B cell (primary cell): ENCODE measurements around the gene NLRC5. TPM values are rescaled to one million over a fixed set of nuclear protein-coding genes. Genes with fewer than 3 reads are reported as not detected.

Experiments
- ATAC-seq: fragments of 200-7000 bp; cut with Tn5 transposase; one replicate; pipeline ENCODE4 v1.10.0; 2021; ENCODE audit warnings: low read depth, mild to moderate bottlenecking, moderate number of reproducible peaks, moderate library complexity
- CTCF ChIA-PET: fragments of 350-600 bp; sonication (Branson Sonifier 250); formaldehyde crosslinking; loops from one replicate; lab custom pipeline; 2021; ENCODE audit warnings: antibody characterized with exemption, inconsistent platforms; lab: Charles Lee
- POLR2A ChIA-PET: fragments of 350-600 bp; sonication (Branson Sonifier 250); formaldehyde crosslinking; loops from one replicate; lab custom pipeline; 2021; ENCODE audit warnings: antibody characterized with exemption; lab: Charles Lee
- DNase-seq: peaks from one replicate; pipeline ENCODE4 v3.0.0; 2013
- H2AFZ ChIP-seq: 2 replicates; pipeline ENCODE4 v1.6.1; 2012; ENCODE audit warnings: mild to moderate bottlenecking, low read depth, low read length; ENCODE audit not compliant: insufficient read depth, poor library complexity, severe bottlenecking
- H3K27ac ChIP-seq, 2 donors: 1 replicate in 1 of 2; 2 replicates in 1 of 2; pipeline ENCODE4 v1.5.1; 2012 to 2013; ENCODE audit warnings: low read length in 2 of 2, mild to moderate bottlenecking in 2 of 2, moderate library complexity in 1 of 2
- H3K27me3 ChIP-seq, 4 experiments: fragments of 200-600 bp in 1 of 4; sonication (generic) in 1 of 4; replicated peaks in 1 of 4; 1 replicate in 2 of 4; 2 replicates in 2 of 4; pipeline versions ENCODE4 v1.6.1 to v1.7.0; 2013 to 2016; ENCODE audit warnings: low read length in 3 of 4, mild to moderate bottlenecking in 2 of 4, mixed read lengths in 1 of 4, moderate library complexity in 1 of 4; ENCODE audit not compliant: insufficient read depth in 4 of 4, control insufficient read depth in 3 of 4; ENCODE audit errors: control extremely low read depth in 1 of 4
- H3K36me3 ChIP-seq, 2 experiments: replicated peaks in 1 of 2; 1 replicate in 1 of 2; 2 replicates in 1 of 2; pipeline versions ENCODE4 v1.6.1 to v1.7.1; 2013; ENCODE audit warnings: low read length in 1 of 2; ENCODE audit not compliant: insufficient read depth in 2 of 2, control insufficient read depth in 1 of 2; ENCODE audit errors: control extremely low read depth in 1 of 2, extremely low read depth in 1 of 2
- H3K4me1 ChIP-seq, 2 donors: fragments of 200-600 bp in 1 of 2; sonication (generic) in 1 of 2; 1 replicate in 1 of 2; 2 replicates in 1 of 2; pipeline versions ENCODE4 v1.5.1 to v1.6.1; 2013 to 2017; ENCODE audit warnings: low read length in 2 of 2; ENCODE audit not compliant: control insufficient read depth in 2 of 2, insufficient read depth in 2 of 2
- H3K4me2 ChIP-seq: replicated peaks from 2 replicates; pipeline ENCODE3; 2012; ENCODE audit warnings: mild to moderate bottlenecking, low read depth, low read length; ENCODE audit not compliant: poor library complexity, severe bottlenecking
- H3K4me3 ChIP-seq, 5 experiments: fragments of 200-600 bp in 1 of 5; sonication (generic) in 1 of 5; 1 replicate in 3 of 5; 2 replicates in 2 of 5; pipeline versions ENCODE4 v1.5.1 to v1.7.0; 2011 to 2016; ENCODE audit warnings: low read length in 4 of 5, mild to moderate bottlenecking in 4 of 5, low read depth in 2 of 5, control low read depth in 1 of 5, moderate library complexity in 1 of 5; ENCODE audit not compliant: insufficient read depth in 1 of 5; ENCODE audit errors: control extremely low read depth in 1 of 5, extremely low read depth in 1 of 5
- H3K79me2 ChIP-seq: fragments of 200-600 bp; sonication (generic); one replicate; pipeline ENCODE4 v1.6.0; 2016; ENCODE audit warnings: low read length; ENCODE audit not compliant: control insufficient read depth, insufficient read depth
- H3K9ac ChIP-seq: fragments of 200-600 bp; sonication (generic); 2 replicates; pipeline ENCODE4 v1.6.1; 2017; ENCODE audit warnings: mild to moderate bottlenecking, low read length, moderate library complexity
- H3K9me3 ChIP-seq, 3 donors: one replicate each; pipeline versions ENCODE4 v1.6.1 to v1.7.1; 2013; ENCODE audit warnings: low read length in 2 of 3; ENCODE audit not compliant: control insufficient read depth in 2 of 3, insufficient read depth in 1 of 3; ENCODE audit errors: control extremely low read depth in 1 of 3
- H4K20me1 ChIP-seq: 2 replicates; pipeline ENCODE4 v1.6.0; 2012; ENCODE audit warnings: mild to moderate bottlenecking, low read length; ENCODE audit not compliant: insufficient read depth, control insufficient read depth, poor library complexity, severe bottlenecking
- H3K27ac Mint-ChIP-seq: one replicate; pipeline ENCODE4 v1.8.0; 2021; ENCODE audit warnings: mixed read lengths
- H3K27me3 Mint-ChIP-seq: one replicate; pipeline ENCODE4 v1.8.0; 2021; ENCODE audit warnings: mixed read lengths
- H3K4me1 Mint-ChIP-seq: one replicate; pipeline ENCODE4 v1.8.0; 2021; ENCODE audit warnings: mixed read lengths
- H3K4me3 Mint-ChIP-seq: one replicate; pipeline ENCODE4 v1.8.0; 2021; ENCODE audit warnings: mixed read lengths
- H3K9me3 Mint-ChIP-seq: one replicate; pipeline ENCODE4 v1.8.0; 2022; ENCODE audit warnings: mixed read lengths; ENCODE audit not compliant: insufficient read depth
- CTCF ChIP-seq: fragments of 200-600 bp; IDR thresholded peaks from one replicate; pipeline ENCODE4 v1.8.0; 2022; ENCODE audit warnings: antibody characterized with exemption, mild to moderate bottlenecking
- EZH2 ChIP-seq: IDR thresholded peaks from 2 replicates; pipeline ENCODE4 v1.6.1; 2012; ENCODE audit warnings: borderline replicate concordance, low read depth, mild to moderate bottlenecking, moderate library complexity, low read length; ENCODE audit not compliant: insufficient read depth, poor library complexity, severe bottlenecking
- WGBS: methylation state at CpG from one replicate; pipeline ENCODE4 v1.1.5; 2013; ENCODE audit warnings: missing lambda C conversion rate; ENCODE audit not compliant: insufficient coverage; 5-methylcytosine and 5-hydroxymethylcytosine counted together
- intact Hi-C: fragments of 100-400 bp; cut with micrococcal nuclease; formaldehyde crosslinking; loops from one replicate; pipeline ENCODE4 v1.10.0; 2022
- polyA plus RNA-seq: library from polyadenylated mRNA; depleted of rRNA; stranded (reverse); fragments of >200 nt; gene quantifications from 2 replicates; pipeline ENCODE4 v1.2.3, GENCODE V29; 2012
- total RNA-seq, 2 donors: library from RNA; stranded (reverse); fragments of 120-200 nt in 1 of 2; gene quantifications; 1 replicate in 1 of 2; 2 replicates in 1 of 2; pipeline versions ENCODE4 v1.2.3 to v1.2.4, GENCODE V29; 2013 to 2022

Gene NLRC5
- total and polyA plus RNA-seq, 2 donors (not counting 1 experiment from before 2014, with no cell fraction given), result 349 to 510 TPM

- ATAC-seq, result no peak
- peaks cover 15 to 31% of the 10 kb centered on the region in 2 donors for H3K4me1 ChIP-seq
- no peak overlapping the region for H3K4me3 ChIP-seq
- intact Hi-C loops, result no loop called here
- no peaks in the 10 kb centered on the region for H3K79me2 ChIP-seq
- H3K4me1 Mint-ChIP-seq, result peaks cover 34% of the 10 kb centered on the region
- H3K9me3 ChIP-seq, result no peaks in the 10 kb centered on the region
- ChIA-PET POLR2A (interaction anchor here (1.0 kb wide), 1 partner anchor 20 kb away, joined by 3 read pairs; no protein-coding TSS in a partner anchor), CTCF (interaction anchor here (1.2 to 5.9 kb wide), 3 partner anchors 12 to 86 kb away, joined by 4 to 213 read pairs (median 21); partner anchors contain the start of gene CETP)
- no peak for DNase-seq
- no peak overlapping the region for H3K4me3 Mint-ChIP-seq
- H3K9ac ChIP-seq, result no peak overlapping the region
- H3K27me3 ChIP-seq, result no peaks in the 10 kb centered on the region
- TF ChIP-seq CTCF, result no peak
- no peak for TF ChIP-seq EZH2
- H4K20me1 ChIP-seq, result no peaks in the 10 kb centered on the region
- no peaks in the 10 kb centered on the region for H3K9me3 Mint-ChIP-seq
- peaks cover 3 to 72% of the 10 kb centered on the region in 2 experiments for H3K36me3 ChIP-seq
- H3K27ac ChIP-seq, result no peak overlapping the region
- H2AFZ ChIP-seq, result no peak overlapping the region
- no peak overlapping the region for H3K4me2 ChIP-seq
- 63% methylated on average over 2 of the region's 4 CpGs for WGBS
- peak overlapping the region; percentile 74 for H3K27ac Mint-ChIP-seq
- no peaks in the 10 kb centered on the region for H3K27me3 Mint-ChIP-seq
Measured at GRCh38 chr16:57049678-57050077, 60.3 kb downstream of the NLRC5 start.

DNA sequence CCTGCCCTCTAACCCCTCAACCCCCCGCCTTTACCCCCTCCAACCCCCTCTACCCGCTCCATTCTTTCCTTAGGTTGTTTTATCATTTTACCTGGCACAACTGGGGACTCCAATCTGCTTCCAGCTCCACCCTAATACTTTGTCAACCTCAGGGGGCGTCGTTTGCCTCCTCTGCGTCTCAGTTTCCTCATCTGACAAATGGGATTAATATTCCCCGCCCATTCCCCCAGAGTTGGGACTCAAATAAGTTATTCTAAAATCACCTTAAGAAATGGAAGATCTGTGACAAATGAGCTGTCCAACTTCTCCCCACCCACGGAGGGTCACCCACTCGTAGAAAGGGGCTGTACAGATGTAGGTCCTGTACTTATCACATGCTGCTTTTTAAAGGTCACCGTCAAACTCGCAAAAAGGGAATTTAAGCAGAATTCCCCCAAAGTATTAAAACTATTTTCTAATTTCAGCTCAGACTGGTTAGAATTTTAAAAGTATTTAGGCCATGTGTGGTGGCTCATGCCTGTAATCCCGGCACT lies 62.4 kb downstream of the NLRC5 start:
- no peaks in the 10 kb centered on the region for H3K9me3 ChIP-seq
- H3K4me3 ChIP-seq, result no peak overlapping the region
- Mint-ChIP-seq H3K9me3 (no peaks in the 10 kb centered on the region), H3K27me3 (no peaks in the 10 kb centered on the region), H3K27ac (peak overlapping the region; percentile 80), H3K4me3 (peak overlapping the region; percentile 29), H3K4me1 (peaks cover 20% of the 10 kb centered on the region)
- no peak for ATAC-seq
- intact Hi-C loops, result no loop called here
- no CpG with 5 or more reads among the region's 11 CpGs for WGBS
- no peak overlapping the region for H3K9ac ChIP-seq
- TF ChIP-seq EZH2 (no peak), CTCF (no peak)
- H2AFZ ChIP-seq, result no peak overlapping the region
- ChIA-PET POLR2A (interaction anchor here (0.5 to 0.6 kb wide), 2 partner anchors 25 to 60 kb away, joined by 3 to 5 read pairs; no protein-coding TSS in a partner anchor), CTCF (interaction anchor here (0.7 to 4.4 kb wide), 5 partner anchors 14 to 86 kb away, joined by 3 to 21 read pairs (median 3); no protein-coding TSS in a partner anchor)
- H3K4me2 ChIP-seq, result no peak overlapping the region
- H3K27me3 ChIP-seq, result no peaks in the 10 kb centered on the region
- peaks cover 0 to 12% of the 10 kb centered on the region in 2 donors for H3K4me1 ChIP-seq
- no peak for DNase-seq
- no peaks in the 10 kb centered on the region for H4K20me1 ChIP-seq
- H3K27ac ChIP-seq, result peak overlapping the region in 1 of 2 donors; percentile 19
- H3K36me3 ChIP-seq, result peaks cover 3 to 80% of the 10 kb centered on the region in 2 experiments
- no peaks in the 10 kb centered on the region for H3K79me2 ChIP-seq
